Measurements from ENCODE around the gene UGT2B10.

The UGT2B10 gene

DNA sequence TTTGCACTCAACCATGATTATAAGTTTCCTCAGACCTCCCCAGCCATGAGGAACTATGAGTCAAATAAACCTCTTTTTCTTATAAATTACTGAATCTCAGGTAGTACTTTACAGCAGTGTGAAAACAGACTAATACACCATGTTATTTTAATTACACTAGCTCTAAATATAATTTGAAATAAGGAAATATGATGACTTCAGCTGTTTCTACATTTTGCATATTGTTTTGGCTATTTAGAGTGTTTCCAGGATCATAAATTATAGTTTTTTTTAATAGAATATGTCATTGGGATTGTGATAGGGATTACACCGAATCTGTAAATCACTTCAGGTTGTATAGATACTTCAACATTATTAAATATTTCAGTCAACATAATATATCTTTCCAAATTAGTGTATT, 43.9 kb downstream of the UGT2B10 start:
- no peaks in the 10 kb centered on the region for H4K20me1 ChIP-seq (ENCODE audit: insufficient read depth, low read length)
- H3K27me3 ChIP-seq (ENCODE audit: insufficient read depth, low read length, poor library complexity), result no peaks in the 10 kb centered on the region
- no peaks in the 10 kb centered on the region for H3K9me3 ChIP-seq (ENCODE audit: insufficient read depth, low read length, severe bottlenecking)
- DNase-seq (no peak), ATAC-seq (ENCODE audit: insufficient read depth, low read depth) (no peak)
- H3K9ac ChIP-seq (ENCODE audit: low read depth, low read length), result no peak overlapping the region
- no peaks in the 10 kb centered on the region for H3K4me1 ChIP-seq (ENCODE audit: insufficient read depth, low read length)
- no peak for TF ChIP-seq EZH2 (IDR thresholded peaks at IDR 0.05; ENCODE audit: borderline replicate concordance, low read depth, low read length, severe bottlenecking)
- TF ChIP-seq, protein P1, sequence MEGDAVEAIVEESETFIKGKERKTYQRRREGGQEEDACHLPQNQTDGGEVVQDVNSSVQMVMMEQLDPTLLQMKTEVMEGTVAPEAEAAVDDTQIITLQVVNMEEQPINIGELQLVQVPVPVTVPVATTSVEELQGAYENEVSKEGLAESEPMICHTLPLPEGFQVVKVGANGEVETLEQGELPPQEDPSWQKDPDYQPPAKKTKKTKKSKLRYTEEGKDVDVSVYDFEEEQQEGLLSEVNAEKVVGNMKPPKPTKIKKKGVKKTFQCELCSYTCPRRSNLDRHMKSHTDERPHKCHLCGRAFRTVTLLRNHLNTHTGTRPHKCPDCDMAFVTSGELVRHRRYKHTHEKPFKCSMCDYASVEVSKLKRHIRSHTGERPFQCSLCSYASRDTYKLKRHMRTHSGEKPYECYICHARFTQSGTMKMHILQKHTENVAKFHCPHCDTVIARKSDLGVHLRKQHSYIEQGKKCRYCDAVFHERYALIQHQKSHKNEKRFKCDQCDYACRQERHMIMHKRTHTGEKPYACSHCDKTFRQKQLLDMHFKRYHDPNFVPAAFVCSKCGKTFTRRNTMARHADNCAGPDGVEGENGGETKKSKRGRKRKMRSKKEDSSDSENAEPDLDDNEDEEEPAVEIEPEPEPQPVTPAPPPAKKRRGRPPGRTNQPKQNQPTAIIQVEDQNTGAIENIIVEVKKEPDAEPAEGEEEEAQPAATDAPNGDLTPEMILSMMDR (IDR thresholded peaks at IDR 0.05; ENCODE audit: borderline replicate concordance, extremely low read depth, low read length, poor library complexity, severe bottlenecking), result no peak
- no peak overlapping the region for H3K4me2 ChIP-seq (ENCODE audit: insufficient read depth, low read length)
- H3K27ac ChIP-seq (ENCODE audit: low read length), result no peak overlapping the region
- H3K79me2 ChIP-seq (ENCODE audit: insufficient read depth, low read length), result no peaks in the 10 kb centered on the region
- H3K36me3 ChIP-seq (ENCODE audit: insufficient read depth, low read length), result no peaks in the 10 kb centered on the region
- H2AFZ ChIP-seq (ENCODE audit: low read depth, low read length), result no peak overlapping the region
- H3K4me3 ChIP-seq (ENCODE audit: low read depth in 1 of 2, low read length in 2 of 2), result no peak overlapping the region

DNA sequence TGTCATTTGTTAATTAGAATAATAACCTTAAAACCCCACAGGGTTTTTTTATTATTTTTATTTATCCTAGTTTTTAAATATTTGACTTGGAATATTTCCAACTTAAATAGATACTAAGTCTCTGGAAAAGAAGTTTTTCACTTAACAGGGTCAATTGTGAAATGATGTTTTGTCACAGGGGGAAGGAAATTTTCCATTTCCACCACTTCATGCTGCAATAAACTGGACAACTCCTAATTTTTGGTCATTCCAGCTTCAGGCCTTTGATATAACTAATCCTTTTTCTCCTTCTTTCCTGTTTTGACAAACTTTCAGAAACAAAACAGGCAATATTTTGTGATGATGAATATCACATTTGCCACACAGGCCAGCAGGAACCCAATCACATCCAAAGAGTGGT, 45.3 kb downstream of the UGT2B10 start:
- Histone ChIP-seq H3K27me3 (ENCODE audit: insufficient read depth, low read length, poor library complexity) (no peaks in the 10 kb centered on the region), H3K9me3 (ENCODE audit: insufficient read depth, low read length, severe bottlenecking) (no peaks in the 10 kb centered on the region), H3K4me2 (ENCODE audit: insufficient read depth, low read length) (no peak overlapping the region), H3K36me3 (ENCODE audit: insufficient read depth, low read length) (no peaks in the 10 kb centered on the region), H2AFZ (ENCODE audit: low read depth, low read length) (no peak overlapping the region), H3K79me2 (ENCODE audit: insufficient read depth, low read length) (no peaks in the 10 kb centered on the region), H3K9ac (ENCODE audit: low read depth, low read length) (no peak overlapping the region), H3K4me1 (ENCODE audit: insufficient read depth, low read length) (no peaks in the 10 kb centered on the region), H3K27ac (ENCODE audit: low read length) (no peak overlapping the region), H4K20me1 (ENCODE audit: insufficient read depth, low read length) (no peaks in the 10 kb centered on the region), H3K4me3 (ENCODE audit: low read depth in 1 of 2, low read length in 2 of 2) (no peak overlapping the region)
- TF ChIP-seq EZH2 (IDR thresholded peaks at IDR 0.05; ENCODE audit: borderline replicate concordance, low read depth, low read length, severe bottlenecking), result no peak
- TF ChIP-seq, protein P1 (IDR thresholded peaks at IDR 0.05; ENCODE audit: borderline replicate concordance, extremely low read depth, low read length, poor library complexity, severe bottlenecking), result no peak
- no peak for DNase-seq
- no peak for ATAC-seq (ENCODE audit: insufficient read depth, low read depth)

DNA sequence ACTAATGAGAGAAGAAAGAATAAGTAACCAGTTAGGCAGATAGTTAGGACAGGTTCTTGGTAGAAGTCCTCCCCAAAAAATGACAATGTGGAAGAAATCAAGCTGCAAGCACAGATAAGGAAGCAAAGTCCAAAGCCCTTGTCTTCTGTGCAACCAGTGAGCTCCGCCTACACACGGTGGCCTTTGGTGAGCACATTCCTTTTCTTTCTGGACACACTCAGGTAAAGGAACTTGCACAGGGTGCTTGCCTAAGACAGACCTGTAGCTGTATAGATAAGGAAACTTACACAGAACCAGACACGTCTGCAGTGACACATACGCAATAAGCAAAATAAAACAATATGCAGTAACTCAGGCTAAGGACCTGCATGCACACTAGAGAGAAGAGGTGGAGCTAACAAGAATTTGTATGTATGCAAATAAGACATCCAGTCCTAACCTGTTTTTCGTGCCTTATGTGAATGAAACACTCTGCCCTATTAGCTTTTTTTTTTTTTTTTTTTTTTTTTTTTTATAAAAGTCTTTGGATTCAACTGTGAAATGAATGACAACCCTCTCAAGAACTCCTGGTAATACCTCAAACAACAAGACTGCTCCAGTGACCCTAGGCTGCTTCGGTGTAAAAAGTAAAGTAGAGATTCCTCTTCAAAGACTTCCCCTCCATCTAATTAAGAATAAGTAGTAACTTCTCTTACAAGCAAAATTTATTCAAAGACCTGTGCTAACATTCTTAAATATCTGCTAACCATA, 48.8 kb downstream of the UGT2B10 start:
- H3K79me2 ChIP-seq (ENCODE audit: insufficient read depth, low read length), result no peaks in the 10 kb centered on the region
- H3K9me3 ChIP-seq (ENCODE audit: insufficient read depth, low read length, severe bottlenecking), result no peaks in the 10 kb centered on the region
- H3K4me3 ChIP-seq (ENCODE audit: low read depth in 1 of 2, low read length in 2 of 2), result no peak overlapping the region
- DNase-seq (no peak), ATAC-seq (ENCODE audit: insufficient read depth, low read depth) (no peak)
- no peaks in the 10 kb centered on the region for H3K27me3 ChIP-seq (ENCODE audit: insufficient read depth, low read length, poor library complexity)
- no peak overlapping the region for H2AFZ ChIP-seq (ENCODE audit: low read depth, low read length)
- H3K36me3 ChIP-seq (ENCODE audit: insufficient read depth, low read length), result no peaks in the 10 kb centered on the region
- TF ChIP-seq, protein P1 (IDR thresholded peaks at IDR 0.05; ENCODE audit: borderline replicate concordance, extremely low read depth, low read length, poor library complexity, severe bottlenecking), result no peak
- TF ChIP-seq EZH2 (IDR thresholded peaks at IDR 0.05; ENCODE audit: borderline replicate concordance, low read depth, low read length, severe bottlenecking), result no peak
- no peak overlapping the region for H3K9ac ChIP-seq (ENCODE audit: low read depth, low read length)
- H4K20me1 ChIP-seq (ENCODE audit: insufficient read depth, low read length), result no peaks in the 10 kb centered on the region
- H3K27ac ChIP-seq (ENCODE audit: low read length), result no peak overlapping the region
- H3K4me2 ChIP-seq (ENCODE audit: insufficient read depth, low read length), result no peak overlapping the region
- H3K4me1 ChIP-seq (ENCODE audit: insufficient read depth, low read length), result no peaks in the 10 kb centered on the region

All from DND-41 (cell line).